ENCODE data around the gene FBLN1. TPM values are rescaled to one million over a fixed set of nuclear protein-coding genes. Genes with fewer than 3 reads are reported as not detected.

The FBLN1 gene
- total and polyA plus RNA-seq, 2 of the 8 experiments (the other 6 are each of a cell fraction or from before 2014, with no cell fraction given) = 159 to 168 TPM

- Histone ChIP-seq H3K4ac (replicated peaks; ENCODE audit: insufficient read length, low read depth, low read length) (no peak overlapping the region), H3K27ac (ENCODE audit: low read depth, low read length) (no peak overlapping the region), H2BK20ac (ENCODE audit: low read length) (0 out of 2 replicates have a peak overlapping the region, but pooled peaks have one; percentile 23), H3K23ac (ENCODE audit: insufficient read length) (no peak overlapping the region), H3K4me3 (ENCODE audit: extremely low read depth in 1 of 4, insufficient read depth in 2 of 4, low read depth in 3 of 4, low read length in 4 of 4) (peak overlapping the region in 2 of 4 experiments; percentile 17 to 19; a peak in 3 of 8 replicates), H4K91ac (replicated peaks; ENCODE audit: insufficient read length, low read length) (peak overlapping the region; percentile 29), H2BK5ac (ENCODE audit: low read depth, low read length) (no peak overlapping the region), H3K23me2 (ENCODE audit: low read depth, low read length) (no peaks in the 10 kb centered on the region), H3K27me3 (replicated peaks in 1 of 4; ENCODE audit: control insufficient read depth in 3 of 4, extremely low read depth in 1 of 4, insufficient read depth in 3 of 4, low read length in 3 of 4) (no peaks in the 10 kb centered on the region; a peak in 3 of 7 replicates), H3K18ac (ENCODE audit: extremely low read depth, low read length) (no peak overlapping the region), H3K4me2 (ENCODE audit: insufficient read depth in 1 of 2, low read depth in 2 of 2, low read length in 2 of 2) (peak overlapping the region; percentile 24 to 45), H3K9ac (replicated peaks in 1 of 4; ENCODE audit: extremely low read depth in 1 of 4, low read depth in 3 of 4, low read length in 3 of 4) (no peak overlapping the region), H3K36me3 (ENCODE audit: control insufficient read depth in 2 of 4, insufficient read depth in 4 of 4, low read length in 3 of 4) (no peaks in the 10 kb centered on the region), H3K4me1 (replicated peaks in 1 of 4; ENCODE audit: control insufficient read depth in 3 of 4, insufficient read depth in 4 of 4, low read length in 3 of 4) (peaks cover 22 to 31% (median 28%) of the 10 kb centered on the region in 4 experiments), H2AK5ac (ENCODE audit: low read depth, low read length) (no peak overlapping the region), H3K9me3 (ENCODE audit: insufficient read depth in 2 of 2, low read depth in 1 of 2, low read length in 1 of 2) (no peaks in the 10 kb centered on the region), H4K20me1 (replicated peaks in 1 of 2; ENCODE audit: control insufficient read depth in 1 of 2, insufficient read depth in 2 of 2, low read length in 2 of 2) (no peaks in the 10 kb centered on the region), H3K56ac (replicated peaks; ENCODE audit: insufficient read length, low read depth, low read length) (no peak overlapping the region), H4K5ac (ENCODE audit: insufficient read length, low read depth, low read length) (no peak overlapping the region), H2BK15ac (ENCODE audit: low read length) (no peak overlapping the region), H3K79me2 (ENCODE audit: control insufficient read depth in 1 of 2, insufficient read depth in 2 of 2, low read length in 2 of 2) (no peaks in the 10 kb centered on the region), H3K14ac (ENCODE audit: insufficient read length) (no peak overlapping the region), H2BK12ac (ENCODE audit: low read depth, low read length) (no peak overlapping the region), H3K79me1 (ENCODE audit: low read depth, low read length) (no peaks in the 10 kb centered on the region), H2BK120ac (replicated peaks; ENCODE audit: low read depth, low read length) (no peak overlapping the region), H4K8ac (ENCODE audit: extremely low read depth, insufficient read depth, low read length) (no peak overlapping the region), H2AFZ (ENCODE audit: low read length) (no peak overlapping the region)
- WGBS, 2 experiments (ENCODE audit: extremely low coverage in 1 of 2, insufficient coverage in 1 of 2, insufficient read length in 1 of 2, insufficient replicate concordance in 2 of 2, low coverage in 1 of 2, low lambda C conversion rate in 2 of 2, missing lambda C conversion rate in 1 of 2) = 26% methylated on average over 12 of the region's 12 CpGs; no CpG with 5 or more reads in 1 of the 2 experiments
- peak; percentile 78 for FAIRE-seq
- ChIA-PET POLR2A (ENCODE audit: partially characterized antibody) (interaction anchor here (1.6 kb wide), 1 partner anchor 235 kb away, joined by 4 read pairs; no protein-coding TSS in a partner anchor), CTCF (ENCODE audit: partially characterized antibody) (interaction anchor here (0.6 to 3.6 kb wide), 4 partner anchors 12 to 232 kb away, joined by 3 to 12 read pairs (median 4); no protein-coding TSS in a partner anchor)
- TF ChIP-seq ASH2L (IDR thresholded peaks at IDR 0.05; ENCODE audit: low read length) (no peak), KDM1A (IDR thresholded peaks at IDR 0.05; ENCODE audit: borderline replicate concordance, low read length) (no peak), E2F6 (IDR thresholded peaks at IDR 0.05) (peak; percentile 68), SIRT6 (IDR thresholded peaks at IDR 0.05; ENCODE audit: low read length) (no peak), TEAD4 (IDR thresholded peaks at IDR 0.05; ENCODE audit: low read depth, low read length) (no peak), CBX5 (IDR thresholded peaks at IDR 0.05; ENCODE audit: low read depth, low read length) (no peak), TBP (IDR thresholded peaks at IDR 0.05; ENCODE audit: low read depth, low read length) (no peak), SP1 (IDR thresholded peaks at IDR 0.05; ENCODE audit: low read depth, low read length) (0 out of 2 replicates have a peak, but pooled peaks have one; percentile 29)
- DNase-seq (ENCODE audit: low read depth in 1 of 2, low spot score in 2 of 2) = peak in 1 of 2 experiments; percentile 75
Observed at GRCh38 chr22:45631140-45631840, 128.6 kb downstream of the FBLN1 start.

Measured in H1 (cell line).